HG02870 (cell line): ENCODE results near the gene LPP.

Source experiments
- ATAC-seq: cut with Tn5 transposase; IDR thresholded peaks from one replicate; pipeline ENCODE4 v1.9.1; 2021; ENCODE audit warnings: mild to moderate bottlenecking, moderate library complexity; ENCODE audit not compliant: unreplicated experiment

The LPP gene

DNA sequence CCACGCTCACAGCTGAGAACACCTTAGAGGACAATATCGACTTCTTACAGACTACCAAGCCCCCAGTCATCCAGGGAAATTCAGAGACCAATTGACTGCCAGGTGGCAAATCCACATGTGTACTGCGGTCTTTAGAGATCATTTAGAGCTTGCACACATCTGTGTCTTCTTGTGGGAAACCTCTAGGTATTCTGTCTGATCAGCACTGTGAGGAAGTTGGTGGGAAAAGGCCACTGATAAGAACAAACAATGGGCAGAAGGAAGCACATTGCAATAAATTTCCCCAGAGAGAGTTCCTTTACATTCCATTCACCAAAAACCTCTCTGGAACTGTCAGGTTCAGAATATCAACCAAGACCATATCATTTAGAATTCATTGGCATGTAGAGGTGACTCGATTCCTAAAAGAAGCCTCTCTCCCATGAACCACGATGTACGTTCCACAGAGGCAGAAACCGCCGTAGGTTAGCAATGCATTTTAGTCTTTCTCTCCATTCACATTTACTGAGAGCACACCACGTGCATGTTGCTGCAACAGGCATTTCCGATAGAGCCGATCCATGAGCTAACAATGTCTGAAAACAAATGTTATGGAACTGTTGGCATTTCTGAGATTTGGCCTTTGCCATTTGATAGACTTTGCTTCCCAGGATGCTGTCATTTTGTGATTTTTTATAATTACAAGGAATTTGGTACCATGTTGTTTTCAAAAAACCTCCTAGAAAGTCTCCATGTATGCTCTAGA, 730.5 kb downstream of the LPP start:
- ATAC-seq, result no peak

DNA sequence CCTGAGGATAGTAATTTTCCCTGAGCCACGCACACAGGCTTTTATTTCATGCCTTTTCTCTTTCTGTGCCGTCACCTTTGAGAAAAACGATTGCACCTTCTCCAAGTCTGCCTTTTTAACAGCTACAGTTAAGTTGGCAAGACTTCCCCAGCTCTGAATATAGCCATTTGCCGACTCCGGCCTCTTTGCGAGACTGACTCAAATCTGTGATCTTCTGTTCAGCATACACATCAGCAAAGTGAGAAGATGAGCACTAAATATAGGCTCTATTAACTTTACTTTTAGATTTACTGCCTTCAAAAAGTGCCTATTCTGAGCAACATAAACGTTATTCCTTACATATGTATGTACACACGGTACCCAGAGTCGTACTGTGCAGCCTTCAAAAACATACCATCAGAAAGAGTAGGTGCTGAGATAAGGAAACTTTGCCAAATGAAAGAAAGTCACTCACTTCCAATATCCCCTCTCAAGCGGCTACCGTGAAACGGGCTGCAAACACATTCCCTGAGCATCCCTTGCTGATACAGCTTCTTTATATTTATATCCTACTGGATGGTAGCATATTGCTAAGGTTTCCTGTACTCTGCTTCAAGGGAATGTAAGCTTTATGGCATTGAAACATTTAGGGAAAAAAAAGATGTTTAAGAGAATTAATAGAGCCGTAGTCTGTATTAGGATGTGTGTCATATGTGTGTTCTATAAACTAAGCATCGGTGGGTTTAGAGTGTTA, 734.5 kb downstream of the LPP start:
- ATAC-seq, result no peak

DNA sequence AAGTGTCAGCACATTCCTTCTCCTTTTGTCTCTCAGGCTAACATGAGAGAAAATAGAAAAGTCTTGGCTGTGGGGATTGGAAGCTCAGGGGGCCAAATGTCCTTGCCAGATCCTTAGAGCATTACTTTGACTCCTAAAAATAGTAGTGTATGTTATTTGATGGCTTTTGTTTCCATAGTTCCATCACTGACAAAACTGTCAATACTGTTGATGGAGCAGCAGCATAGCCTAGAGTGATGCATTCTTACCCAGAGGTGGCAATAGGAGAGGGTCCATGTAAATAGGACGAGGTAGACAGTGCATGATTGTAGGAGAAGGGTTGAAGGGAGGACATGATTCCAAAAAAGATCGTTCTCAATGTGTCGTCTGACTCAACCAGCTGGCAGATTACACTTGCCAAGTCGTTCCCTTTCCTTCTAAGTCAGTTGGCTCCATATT, 735.1 kb downstream of the LPP start:
- no peak for ATAC-seq

DNA sequence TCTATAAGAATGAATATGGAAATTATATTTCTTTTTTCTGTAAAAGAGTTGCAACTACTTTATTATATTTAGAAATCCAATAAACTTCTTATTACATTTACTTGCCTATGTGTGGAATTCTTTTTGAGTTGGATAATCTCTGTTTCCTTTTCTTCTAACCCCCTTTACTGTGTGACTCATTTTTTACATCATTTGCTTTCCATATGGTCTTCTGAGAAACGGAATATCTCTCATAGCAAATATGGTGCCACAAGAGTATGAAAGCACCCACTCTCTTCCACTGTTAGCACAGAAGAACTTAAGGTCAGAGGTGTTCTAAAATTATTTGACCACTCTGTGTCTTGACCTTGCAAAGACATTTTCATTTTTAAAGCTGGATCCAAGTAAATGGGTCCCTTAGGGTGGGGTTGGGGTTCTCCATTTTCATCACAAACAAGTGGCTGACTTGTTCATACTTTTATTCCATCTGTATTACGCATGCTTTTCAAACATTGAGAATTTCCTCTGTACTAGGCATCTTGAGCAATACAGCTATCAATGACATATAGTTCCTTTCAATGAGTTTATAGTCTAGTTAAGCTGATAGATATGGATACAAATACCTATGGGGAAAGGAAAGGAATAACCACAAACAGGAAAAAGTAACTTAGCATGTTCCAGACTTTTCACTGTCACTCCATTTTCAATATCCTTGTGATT, 736.8 kb downstream of the LPP start:
- ATAC-seq, result no peak

DNA sequence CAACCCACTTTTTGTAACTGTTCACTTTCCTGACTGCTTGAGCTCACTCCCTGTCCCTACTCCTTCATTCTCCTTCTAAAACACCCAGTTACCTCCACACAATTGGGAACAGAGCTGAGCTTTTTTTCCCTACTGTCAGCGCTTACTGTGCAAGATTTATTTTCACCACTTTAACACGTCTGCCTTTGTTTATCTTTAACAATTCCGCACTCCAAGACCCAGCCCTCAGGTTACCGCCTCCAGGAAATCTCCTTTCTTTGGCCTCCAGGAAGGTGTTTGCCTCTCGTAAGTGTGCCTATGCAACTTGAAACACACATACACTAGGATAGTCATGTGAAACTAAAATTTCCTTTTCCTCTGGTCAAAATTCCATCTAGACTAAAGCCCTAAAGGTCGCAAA, 745.9 kb downstream of the LPP start:
- ATAC-seq, result no peak

DNA sequence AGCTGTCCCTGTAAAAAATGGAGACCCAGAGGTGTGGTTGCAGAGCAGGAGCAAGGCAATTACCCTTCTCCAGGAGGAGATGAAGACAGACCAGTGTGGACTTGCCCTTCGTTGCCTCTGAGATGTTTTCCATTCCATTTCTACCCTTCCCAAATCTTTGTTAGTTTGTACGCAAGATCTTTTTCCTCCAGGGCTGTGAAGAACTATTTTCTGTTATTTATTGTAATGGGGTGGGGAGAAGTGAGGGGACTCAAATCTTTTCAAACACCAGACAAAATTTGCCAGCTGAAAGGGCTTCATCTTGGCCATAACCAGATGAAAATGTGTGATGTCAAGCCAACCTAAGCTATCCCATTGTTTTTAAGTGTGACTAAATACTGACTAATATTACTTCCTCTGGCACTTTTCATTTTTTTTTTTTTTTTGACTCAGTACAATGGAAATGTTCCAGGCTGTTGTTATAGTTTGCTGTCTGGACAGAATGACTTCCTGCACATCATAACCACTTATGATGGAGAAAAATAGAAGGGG, 746.5 kb downstream of the LPP start:
- ATAC-seq, result no peak

DNA sequence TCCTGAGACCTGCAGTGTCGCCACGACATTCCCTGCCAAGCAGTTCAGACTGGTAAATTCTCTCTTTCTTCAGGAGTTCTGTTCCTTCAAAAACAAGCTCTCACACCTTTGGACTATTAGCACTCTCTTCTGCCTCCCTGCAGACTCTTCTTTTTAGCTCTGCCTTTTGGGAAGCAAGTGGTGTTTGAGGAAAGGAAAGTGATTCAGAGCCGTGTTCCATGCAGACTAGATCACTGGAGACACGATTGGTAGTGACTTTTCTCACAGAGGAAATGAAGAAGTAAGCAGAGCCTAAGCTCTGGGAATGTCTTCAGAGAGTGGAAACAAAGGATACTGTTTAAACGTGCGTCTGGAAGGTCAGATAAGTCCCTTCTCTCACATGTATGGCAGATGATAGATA, 747.2 kb downstream of the LPP start:
- no peak for ATAC-seq

DNA sequence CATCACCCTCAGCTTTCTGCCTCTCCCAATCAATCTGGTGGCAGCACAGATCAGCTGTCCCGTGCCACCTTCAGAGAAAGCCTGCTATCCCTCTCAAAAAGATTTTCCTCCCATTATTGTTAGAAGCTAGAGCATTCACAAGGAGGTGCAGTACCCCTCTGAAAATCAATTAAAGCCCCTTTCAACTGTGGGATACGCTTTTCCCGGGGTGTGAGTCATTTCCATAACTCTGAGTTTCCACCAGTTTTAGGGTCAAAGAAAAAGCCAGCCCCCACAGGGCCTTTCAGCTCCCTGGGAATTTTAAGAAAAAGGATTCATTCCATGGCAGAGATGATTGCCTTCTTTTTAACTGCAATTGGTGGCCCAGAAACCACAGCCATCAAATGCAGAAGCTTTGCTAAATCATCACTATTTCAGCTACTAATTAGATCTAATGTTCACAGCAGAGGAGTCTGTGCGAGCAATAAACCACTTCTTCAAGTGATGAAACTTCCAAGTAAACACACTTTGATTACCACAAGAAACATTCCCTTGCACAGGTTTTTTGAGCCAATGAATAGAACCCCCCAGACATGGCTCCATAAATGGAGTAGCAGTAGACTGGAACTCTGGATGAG, 747.8 kb downstream of the LPP start:
- no peak for ATAC-seq

DNA sequence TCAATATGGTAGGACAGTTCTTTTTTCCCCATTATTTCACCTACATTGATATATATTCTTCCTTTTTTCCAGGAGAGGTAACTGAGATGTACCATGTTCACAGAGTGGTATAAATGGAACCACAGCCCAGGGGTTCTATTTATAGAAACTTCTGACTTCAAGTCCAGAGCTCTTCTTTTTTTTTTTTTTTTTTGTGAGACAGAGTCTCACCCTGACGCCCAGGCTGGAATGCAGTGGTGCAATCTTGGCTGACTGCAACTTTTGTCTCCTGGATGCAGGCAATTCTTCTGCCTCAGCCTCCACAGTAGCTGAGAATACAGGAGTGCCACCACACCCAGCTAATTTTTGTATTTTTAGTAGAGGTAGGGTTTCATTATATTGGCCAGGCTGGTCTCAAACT, 750.7 kb downstream of the LPP start:
- ATAC-seq, result no peak

DNA sequence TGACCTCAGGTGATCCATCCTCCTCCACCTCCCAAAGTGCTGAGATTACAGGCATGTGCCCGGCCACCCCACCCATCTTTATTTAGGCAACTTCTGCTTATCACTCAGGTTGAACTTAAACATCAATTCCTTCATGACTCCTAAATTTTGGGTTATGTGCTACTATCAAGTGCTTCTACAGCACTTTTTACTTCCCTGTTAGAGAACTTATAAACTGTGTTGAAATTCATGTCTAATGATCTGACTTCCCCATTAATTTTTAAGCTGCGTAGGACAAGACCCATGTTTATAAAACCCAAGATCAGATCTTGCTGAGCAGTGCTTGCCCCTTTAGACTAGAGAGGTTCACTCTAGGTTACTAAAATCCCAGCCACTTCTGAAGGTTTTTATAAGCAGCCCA, 751.6 kb downstream of the LPP start:
- ATAC-seq, result no peak

DNA sequence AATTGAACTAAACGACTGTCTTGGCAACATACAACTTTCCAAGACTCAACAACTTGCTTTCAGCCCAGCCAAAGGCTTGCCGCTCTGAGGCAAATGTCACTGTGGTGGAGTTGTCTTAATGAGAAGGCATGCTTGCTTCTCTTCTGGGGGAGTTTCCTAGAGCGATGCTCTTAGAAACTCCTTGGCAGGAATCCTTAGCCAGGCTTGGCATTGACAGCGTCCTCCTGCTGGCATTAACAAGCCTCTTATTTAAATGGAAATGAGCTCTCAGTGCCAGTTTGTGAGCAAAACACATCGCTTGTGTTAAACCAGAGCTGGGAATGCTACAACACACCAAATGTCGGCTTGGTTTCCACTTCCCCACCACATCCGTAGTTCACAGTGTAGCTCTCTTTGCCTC, 752.3 kb downstream of the LPP start:
- ATAC-seq, result no peak

DNA sequence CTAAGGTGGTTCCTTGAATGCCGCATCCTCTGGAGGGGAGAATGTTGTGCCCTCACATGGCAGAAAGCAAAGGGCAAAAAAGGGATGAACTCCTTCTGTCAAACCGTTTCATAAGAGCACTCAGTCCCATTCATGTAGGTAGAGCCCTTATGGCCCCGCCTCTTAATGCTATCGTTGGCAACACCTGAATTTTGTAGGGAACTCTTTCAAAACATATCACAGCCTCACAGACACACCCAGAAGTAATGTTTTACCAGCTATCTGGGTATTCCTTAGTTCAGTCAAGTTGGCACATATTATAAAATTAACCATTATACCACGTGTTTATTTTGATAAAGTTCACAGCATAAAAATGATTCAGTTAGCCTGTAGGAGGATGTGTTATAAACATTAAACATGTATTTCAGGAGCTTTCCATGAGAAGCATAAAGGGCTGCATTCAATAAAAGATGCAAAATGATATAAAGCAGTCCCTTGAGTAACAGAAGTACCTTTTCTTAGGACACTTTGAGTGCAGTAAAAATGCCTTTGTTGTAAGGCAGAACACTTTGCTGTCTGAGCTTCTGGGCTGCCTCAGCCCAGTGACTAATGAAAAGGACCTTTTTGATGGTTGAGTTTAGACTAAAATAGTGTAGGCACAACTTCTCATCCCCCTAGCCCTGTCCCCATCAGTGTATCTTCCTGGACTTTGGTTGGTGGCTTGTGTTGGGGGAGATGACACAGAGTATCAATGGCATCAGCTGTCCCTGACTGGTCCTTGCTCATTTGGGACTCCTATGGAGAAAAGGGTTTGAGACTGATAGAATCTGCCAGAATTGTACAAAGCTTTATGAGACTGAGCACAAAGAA, 754.3 kb downstream of the LPP start:
- ATAC-seq, result no peak

DNA sequence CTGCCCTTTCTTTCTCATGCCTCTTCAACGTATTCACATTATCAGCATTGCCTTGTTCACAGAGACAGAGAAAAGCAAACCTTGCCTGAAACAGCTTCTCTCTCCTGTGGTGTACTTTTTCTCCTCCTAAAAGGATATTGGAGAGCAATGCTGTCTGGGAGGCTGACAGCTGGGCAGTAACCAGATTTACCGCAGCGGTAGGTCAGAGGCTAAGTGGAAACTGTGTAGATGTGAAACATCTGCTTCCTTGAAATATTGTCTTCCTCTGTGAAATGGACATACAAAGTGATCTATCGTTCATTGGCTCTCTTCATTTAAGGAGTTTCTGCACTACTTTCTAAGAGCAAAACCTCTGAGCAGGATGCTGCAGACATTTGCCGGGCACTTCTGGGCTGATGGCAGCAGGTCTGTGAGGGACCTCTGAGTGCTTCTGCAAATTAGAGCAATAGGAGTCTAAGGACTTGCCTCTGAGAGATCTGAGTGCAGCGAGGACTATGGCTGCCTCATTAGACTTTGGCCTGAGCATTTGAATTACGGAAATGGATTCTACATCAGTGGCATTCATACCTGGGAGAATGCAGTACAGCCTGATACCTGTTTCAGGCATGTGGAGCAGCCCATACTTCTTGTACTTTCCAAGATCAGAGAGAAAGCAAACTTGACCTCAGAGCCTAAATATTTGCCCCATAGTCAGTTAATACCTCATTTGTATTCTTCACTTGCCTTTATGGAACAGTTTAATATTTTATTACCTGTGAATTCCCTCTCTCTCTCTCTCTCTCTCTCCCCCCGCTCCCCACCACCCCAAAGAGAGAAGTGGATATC, 757.3 kb downstream of the LPP start:
- no peak for ATAC-seq

DNA sequence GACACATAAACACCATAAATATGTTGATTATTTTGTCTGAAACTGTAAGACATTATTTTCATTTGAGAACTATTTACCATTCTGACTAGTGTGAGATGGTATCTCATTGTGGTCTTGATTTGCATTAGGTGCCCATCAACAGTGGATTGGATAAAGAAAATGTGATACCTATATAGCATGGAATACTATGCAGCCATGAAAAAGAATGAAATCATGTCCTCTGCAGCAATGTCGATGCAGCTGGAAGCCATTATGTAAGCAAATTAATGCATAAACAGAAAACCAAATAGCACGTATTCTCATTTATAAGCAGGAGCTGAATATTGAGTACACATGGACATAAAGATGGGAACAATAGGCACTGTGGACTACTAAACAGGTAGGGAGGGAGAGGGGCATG, 759.1 kb downstream of the LPP start:
- no peak for ATAC-seq

DNA sequence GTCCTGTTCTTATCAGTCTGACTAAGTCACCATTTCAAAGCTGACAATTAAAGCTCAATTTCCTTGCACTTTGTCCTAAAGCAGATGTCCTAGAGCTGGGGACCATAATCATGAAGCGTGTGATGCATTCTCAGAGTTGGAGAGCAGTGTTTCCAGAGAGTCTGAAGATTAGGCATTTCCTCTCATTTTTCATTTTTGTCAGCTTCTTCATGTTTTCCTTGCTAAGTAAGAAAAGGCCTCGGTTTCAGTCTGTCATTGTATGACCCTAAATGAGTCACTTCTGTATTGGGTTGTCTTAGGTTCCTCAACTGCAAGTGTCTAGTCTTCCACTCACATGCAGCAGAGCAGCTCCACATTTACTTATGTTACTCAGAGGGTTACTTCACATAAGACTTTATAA, 760.6 kb downstream of the LPP start:
- peak; percentile 67 for ATAC-seq

DNA sequence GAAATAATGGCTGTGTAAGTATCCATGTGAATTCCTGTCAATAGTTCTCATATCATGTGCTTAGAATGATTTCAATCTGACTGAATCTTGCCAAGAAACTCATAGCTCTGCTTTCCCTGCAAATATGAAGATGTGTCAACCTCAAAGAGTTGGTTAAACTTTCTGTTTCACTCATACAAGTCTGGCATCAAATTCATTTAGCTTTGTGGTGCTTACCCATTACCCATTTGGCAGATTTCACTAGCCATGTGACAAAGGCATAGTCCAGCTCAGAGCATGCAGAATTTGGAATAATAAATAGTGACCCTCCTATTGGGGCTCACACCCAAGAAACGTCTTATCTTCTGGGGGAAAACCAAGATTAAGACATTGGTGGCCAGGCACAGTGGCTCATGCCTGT, 761.2 kb downstream of the LPP start:
- ATAC-seq, result no peak

DNA sequence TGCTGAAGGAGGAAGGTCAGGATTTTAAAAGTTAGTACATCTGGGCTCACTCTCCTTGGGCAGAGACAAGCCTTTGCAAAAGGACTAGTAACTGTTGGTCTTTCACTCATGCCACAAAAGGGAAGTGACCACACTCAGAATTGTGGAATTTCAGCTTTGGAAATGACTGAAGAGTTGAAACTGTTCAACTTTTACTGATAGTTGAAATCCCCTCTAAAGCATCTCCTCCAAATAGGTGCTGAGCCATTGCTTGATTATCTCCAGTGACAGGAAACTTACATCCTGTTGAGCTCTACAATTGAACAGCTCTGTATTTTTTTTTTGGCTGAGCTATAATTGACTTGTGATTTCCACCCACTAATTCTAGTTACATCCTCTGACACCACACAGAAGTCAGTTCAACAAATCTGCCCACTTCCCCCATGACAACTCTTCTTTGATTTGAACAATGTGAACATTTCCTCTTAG, 763.0 kb downstream of the LPP start:
- peak; percentile 51 for ATAC-seq

DNA sequence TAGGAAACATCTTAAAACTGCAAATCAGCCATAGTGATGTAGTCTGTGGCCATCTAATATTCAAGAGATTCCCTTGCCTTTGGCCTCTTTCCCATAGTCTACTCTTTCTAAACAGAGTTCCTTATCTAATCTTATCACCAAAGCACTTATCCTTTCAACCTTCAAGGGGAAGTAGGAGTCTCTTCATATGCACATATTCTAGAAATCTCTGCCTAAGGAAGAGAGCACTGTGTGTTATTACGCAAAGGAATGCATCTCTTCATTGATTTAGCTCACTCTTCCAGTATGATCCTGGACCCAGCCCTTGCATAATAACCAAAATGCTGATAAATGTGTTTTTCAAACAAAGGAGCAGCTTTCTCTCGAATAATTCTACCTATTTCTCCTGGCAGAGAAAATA, 764.1 kb downstream of the LPP start:
- ATAC-seq, result no peak

DNA sequence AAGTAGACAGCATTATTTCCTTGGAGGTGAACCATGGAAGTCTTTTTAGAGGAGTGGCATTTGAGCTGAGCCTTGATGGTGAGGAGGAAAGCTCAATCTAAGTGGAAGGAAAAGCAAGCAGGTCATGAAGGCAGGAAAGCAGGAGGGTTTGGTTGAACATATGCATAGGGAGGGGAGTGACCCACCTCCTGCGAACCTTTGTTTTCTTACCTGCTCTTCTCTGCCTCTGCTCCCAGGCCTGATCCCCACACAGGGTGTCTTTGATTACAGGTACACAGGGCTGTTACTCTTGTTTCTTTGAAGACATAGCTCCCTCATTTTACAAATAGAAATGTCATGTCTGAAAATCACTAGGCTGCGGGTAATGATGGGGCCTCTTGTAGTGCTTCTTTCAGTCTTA, 769.7 kb downstream of the LPP start:
- no peak for ATAC-seq
